ENCODE measurements around the gene HEBP2. TPM values are rescaled to one million over a fixed set of nuclear protein-coding genes. Genes with fewer than 3 reads are reported as not detected.

HEBP2 gene
- total and polyA plus RNA-seq, 2 donors (not counting 3 experiments of a cell fraction or from before 2014, with no cell fraction given), result 22.5 to 75.3 TPM

GRCh38 chr6:138396709-138397108 lies 7.3 kb upstream of the HEBP2 start:
- dilution Hi-C loops (cut with MboI; ENCODE audit: extremely low pct_ligation_motif_present, low sequenced_read_pairs) (no loop called here), intact Hi-C loops (cut with micrococcal nuclease) (no loop called here)
- no peaks in the 10 kb centered on the region for H3K79me2 ChIP-seq (ENCODE audit: control insufficient read depth, insufficient read depth, low read length)
- DNase-seq (ENCODE audit: low read depth, low spot score), result no peak
- H3K9ac ChIP-seq (replicated peaks; ENCODE audit: extremely low read depth, insufficient read depth, low read length), result no peak overlapping the region
- H3K27ac ChIP-seq (ENCODE audit: insufficient read depth, low read depth, low read length), result no peak overlapping the region
- no peaks in the 10 kb centered on the region for H3K27me3 ChIP-seq (ENCODE audit: control insufficient read depth in 2 of 2, insufficient read depth in 2 of 2, low read length in 2 of 2)
- no peak for FAIRE-seq
- H3K9me3 ChIP-seq (replicated peaks; ENCODE audit: control insufficient read depth, insufficient read depth, low read length), result no peaks in the 10 kb centered on the region
- ChIA-PET CTCF (interaction anchor here (1.8 kb wide), 1 partner anchor 281 kb away, joined by 7 read pairs; no protein-coding TSS in a partner anchor), POLR2A (no interaction called here)
- no peak overlapping the region for H3K4me3 ChIP-seq (replicated peaks in 1 of 3; ENCODE audit: insufficient read depth in 1 of 3, low read depth in 1 of 3, low read length in 3 of 3)
- no peaks in the 10 kb centered on the region for H3K9me1 ChIP-seq (replicated peaks; ENCODE audit: control insufficient read depth, extremely low read depth, insufficient read depth, low read length)
- H3K4me1 ChIP-seq (ENCODE audit: control insufficient read depth, extremely low read depth, insufficient read depth, low read length), result no peaks in the 10 kb centered on the region
- no peak overlapping the region for H3K4me2 ChIP-seq (ENCODE audit: insufficient read depth, low read length)
- H4K20me1 ChIP-seq (replicated peaks; ENCODE audit: control insufficient read depth, extremely low read depth, insufficient read depth, low read length), result no peaks in the 10 kb centered on the region
- no peaks in the 10 kb centered on the region for H3K36me3 ChIP-seq (ENCODE audit: control insufficient read depth in 2 of 2, extremely low read depth in 1 of 2, insufficient read depth in 2 of 2, low read length in 2 of 2)
- no TSS peak for BruUV-seq (replicated peaks)
- H2AFZ ChIP-seq (ENCODE audit: low read depth, low read length), result no peak overlapping the region
- TF ChIP-seq FOS (IDR thresholded peaks at IDR 0.05; ENCODE audit: borderline replicate concordance, insufficient read depth, low read length) (no peak), POLR2AphosphoS5 (IDR thresholded peaks at IDR 0.05; ENCODE audit: insufficient read depth, low read depth, low read length) (no peak), CTCF (IDR thresholded peaks at IDR 0.05; ENCODE audit: extremely low read depth in 1 of 2, insufficient read depth in 1 of 2, low read depth in 1 of 2, low read length in 2 of 2) (no peak), JUN (IDR thresholded peaks at IDR 0.05; ENCODE audit: borderline replicate concordance, insufficient read depth, insufficient read length, low read depth) (no peak), EZH2 (IDR thresholded peaks at IDR 0.05; ENCODE audit: borderline replicate concordance, low read depth, low read length, severe bottlenecking) (no peak), GATA2 (IDR thresholded peaks at IDR 0.05; ENCODE audit: insufficient read depth, insufficient read length, low read depth, low read length) (no peak), MAX (IDR thresholded peaks at IDR 0.05; ENCODE audit: insufficient read depth, insufficient read length) (no peak), POLR2A (IDR thresholded peaks at IDR 0.05; ENCODE audit: low read depth, low read length) (no peak), MYC (IDR thresholded peaks at IDR 0.05; ENCODE audit: low read depth, low read length) (no peak)

Data from endothelial cell of umbilical vein (primary cell).